ENCODE results near the gene MMD. TPM values are rescaled to one million over a fixed set of nuclear protein-coding genes. Genes with fewer than 3 reads are reported as not detected.

The MMD gene
- total and polyA plus RNA-seq, 9 of the 15 experiments (the other 6 are each of a cell fraction or from before 2014, with no cell fraction given), result 3.1 to 18.9 (median 10.7) TPM

DNA sequence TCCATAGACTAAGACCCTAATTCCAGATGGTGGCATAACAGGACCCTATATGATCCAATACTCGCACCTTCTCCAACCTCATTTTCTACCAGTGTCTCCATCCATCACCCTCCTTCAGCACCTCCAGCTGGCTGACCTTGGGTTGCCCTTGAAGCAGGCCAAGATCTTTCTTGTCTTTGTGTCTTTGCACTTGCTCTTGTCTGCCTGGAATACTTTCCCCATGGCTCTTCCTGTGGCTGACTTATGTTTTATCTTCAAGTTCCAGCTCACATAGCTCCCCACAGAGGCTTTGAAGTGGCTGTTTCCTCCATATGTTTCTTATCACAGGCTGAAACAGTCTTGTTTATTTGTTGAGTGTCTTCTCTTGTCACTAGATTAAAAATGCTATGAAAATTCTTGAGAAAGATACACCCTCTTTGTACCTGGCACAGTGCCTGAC lies 29.6 kb upstream of the MMD start (continued):
- TF ChIP-seq, protein P1, sequence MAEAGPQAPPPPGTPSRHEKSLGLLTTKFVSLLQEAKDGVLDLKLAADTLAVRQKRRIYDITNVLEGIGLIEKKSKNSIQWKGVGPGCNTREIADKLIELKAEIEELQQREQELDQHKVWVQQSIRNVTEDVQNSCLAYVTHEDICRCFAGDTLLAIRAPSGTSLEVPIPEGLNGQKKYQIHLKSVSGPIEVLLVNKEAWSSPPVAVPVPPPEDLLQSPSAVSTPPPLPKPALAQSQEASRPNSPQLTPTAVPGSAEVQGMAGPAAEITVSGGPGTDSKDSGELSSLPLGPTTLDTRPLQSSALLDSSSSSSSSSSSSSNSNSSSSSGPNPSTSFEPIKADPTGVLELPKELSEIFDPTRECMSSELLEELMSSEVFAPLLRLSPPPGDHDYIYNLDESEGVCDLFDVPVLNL (CRISPR knock-in tag; IDR thresholded peaks at IDR 0.05; ENCODE audit: low read depth), result no peak
- TF ChIP-seq, protein P2, sequence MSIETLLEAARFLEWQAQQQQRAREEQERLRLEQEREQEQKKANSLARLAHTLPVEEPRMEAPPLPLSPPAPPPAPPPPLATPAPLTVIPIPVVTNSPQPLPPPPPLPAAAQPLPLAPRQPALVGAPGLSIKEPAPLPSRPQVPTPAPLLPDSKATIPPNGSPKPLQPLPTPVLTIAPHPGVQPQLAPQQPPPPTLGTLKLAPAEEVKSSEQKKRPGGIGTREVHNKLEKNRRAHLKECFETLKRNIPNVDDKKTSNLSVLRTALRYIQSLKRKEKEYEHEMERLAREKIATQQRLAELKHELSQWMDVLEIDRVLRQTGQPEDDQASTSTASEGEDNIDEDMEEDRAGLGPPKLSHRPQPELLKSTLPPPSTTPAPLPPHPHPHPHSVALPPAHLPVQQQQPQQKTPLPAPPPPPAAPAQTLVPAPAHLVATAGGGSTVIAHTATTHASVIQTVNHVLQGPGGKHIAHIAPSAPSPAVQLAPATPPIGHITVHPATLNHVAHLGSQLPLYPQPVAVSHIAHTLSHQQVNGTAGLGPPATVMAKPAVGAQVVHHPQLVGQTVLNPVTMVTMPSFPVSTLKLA (conservative IDR thresholded peaks at IDR 0.05), result peak in 1 of 2 experiments; percentile 59; a peak in 2 of 4 replicates
- TF ChIP-seq RFX7 (CRISPR knock-in tag; IDR thresholded peaks at IDR 0.05), result no peak
- TF ChIP-seq, protein P3, sequence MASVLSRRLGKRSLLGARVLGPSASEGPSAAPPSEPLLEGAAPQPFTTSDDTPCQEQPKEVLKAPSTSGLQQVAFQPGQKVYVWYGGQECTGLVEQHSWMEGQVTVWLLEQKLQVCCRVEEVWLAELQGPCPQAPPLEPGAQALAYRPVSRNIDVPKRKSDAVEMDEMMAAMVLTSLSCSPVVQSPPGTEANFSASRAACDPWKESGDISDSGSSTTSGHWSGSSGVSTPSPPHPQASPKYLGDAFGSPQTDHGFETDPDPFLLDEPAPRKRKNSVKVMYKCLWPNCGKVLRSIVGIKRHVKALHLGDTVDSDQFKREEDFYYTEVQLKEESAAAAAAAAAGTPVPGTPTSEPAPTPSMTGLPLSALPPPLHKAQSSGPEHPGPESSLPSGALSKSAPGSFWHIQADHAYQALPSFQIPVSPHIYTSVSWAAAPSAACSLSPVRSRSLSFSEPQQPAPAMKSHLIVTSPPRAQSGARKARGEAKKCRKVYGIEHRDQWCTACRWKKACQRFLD (CRISPR knock-in tag; IDR thresholded peaks at IDR 0.05), result peak; percentile 89
- TF ChIP-seq MCM3 (IDR thresholded peaks at IDR 0.05), result no peak
- TF ChIP-seq ZFP30 (CRISPR knock-in tag; IDR thresholded peaks at IDR 0.05; ENCODE audit: borderline replicate concordance), result no peak
- TF ChIP-seq NFATC3 (IDR thresholded peaks at IDR 0.05), result peak; percentile 31; the same call in 1 of the 2 replicates
- TF ChIP-seq, protein P4, sequence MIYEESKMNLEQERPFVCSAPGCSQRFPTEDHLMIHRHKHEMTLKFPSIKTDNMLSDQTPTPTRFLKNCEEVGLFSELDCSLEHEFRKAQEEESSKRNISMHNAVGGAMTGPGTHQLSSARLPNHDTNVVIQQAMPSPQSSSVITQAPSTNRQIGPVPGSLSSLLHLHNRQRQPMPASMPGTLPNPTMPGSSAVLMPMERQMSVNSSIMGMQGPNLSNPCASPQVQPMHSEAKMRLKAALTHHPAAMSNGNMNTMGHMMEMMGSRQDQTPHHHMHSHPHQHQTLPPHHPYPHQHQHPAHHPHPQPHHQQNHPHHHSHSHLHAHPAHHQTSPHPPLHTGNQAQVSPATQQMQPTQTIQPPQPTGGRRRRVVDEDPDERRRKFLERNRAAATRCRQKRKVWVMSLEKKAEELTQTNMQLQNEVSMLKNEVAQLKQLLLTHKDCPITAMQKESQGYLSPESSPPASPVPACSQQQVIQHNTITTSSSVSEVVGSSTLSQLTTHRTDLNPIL (CRISPR knock-in tag; IDR thresholded peaks at IDR 0.05), result no peak
- TF ChIP-seq, protein P5, sequence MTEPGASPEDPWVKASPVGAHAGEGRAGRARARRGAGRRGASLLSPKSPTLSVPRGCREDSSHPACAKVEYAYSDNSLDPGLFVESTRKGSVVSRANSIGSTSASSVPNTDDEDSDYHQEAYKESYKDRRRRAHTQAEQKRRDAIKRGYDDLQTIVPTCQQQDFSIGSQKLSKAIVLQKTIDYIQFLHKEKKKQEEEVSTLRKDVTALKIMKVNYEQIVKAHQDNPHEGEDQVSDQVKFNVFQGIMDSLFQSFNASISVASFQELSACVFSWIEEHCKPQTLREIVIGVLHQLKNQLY (CRISPR knock-in tag; conservative IDR thresholded peaks at IDR 0.05), result no peak
- TF ChIP-seq ZNF507 (tag; conservative IDR thresholded peaks at IDR 0.05), result no peak
- peak; percentile 64 for TF ChIP-seq CREM (IDR thresholded peaks at IDR 0.05; ENCODE audit: low read depth)
- no peak for TF ChIP-seq CBX1 (IDR thresholded peaks at IDR 0.05; ENCODE audit: low read depth)
- 0 out of 2 replicates have a peak, but pooled peaks have one; percentile 55 for TF ChIP-seq ZNF766 (CRISPR knock-in tag; conservative IDR thresholded peaks at IDR 0.05)

Data from K562 (cell line).